ENCODE results near the gene FAM13A. TPM values are rescaled to one million over a fixed set of nuclear protein-coding genes. Genes with fewer than 3 reads are reported as not detected.
"Not testable (repeated sequence)": the region's sequence is repeated elsewhere in the genome, so short reads cannot be mapped to it uniquely, and the experiment has no call there.

FAM13A gene
- total RNA-seq, 1 donor from 2014 or later, result 13.2 TPM

- H3K4me3 ChIP-seq, result no peak overlapping the region
- peaks cover 4 to 23% of the 10 kb centered on the region in 2 donors for H3K9me3 ChIP-seq
- no peaks in the 10 kb centered on the region for H3K27me3 ChIP-seq
- no peak for TF ChIP-seq CTCF (IDR thresholded peaks at IDR 0.05)
- no peak for DNase-seq (ENCODE audit: low spot score in 2 of 2)
- no peaks in the 10 kb centered on the region for H3K36me3 ChIP-seq
- intact Hi-C loops (cut with DNase I), result no loop called here
- no peak overlapping the region for H3K27ac ChIP-seq
- no peaks in the 10 kb centered on the region for H3K4me1 ChIP-seq
Measured at GRCh38 chr4:88897752-88898151, 159.2 kb downstream of the FAM13A start.

- no peaks in the 10 kb centered on the region for H3K36me3 ChIP-seq
- no peak overlapping the region for H3K4me3 ChIP-seq
- DNase-seq (ENCODE audit: low spot score in 2 of 2), result no peak
- intact Hi-C loops (cut with DNase I), result no loop called here
- TF ChIP-seq CTCF (IDR thresholded peaks at IDR 0.05), result no peak
- no peaks in the 10 kb centered on the region for H3K4me1 ChIP-seq
- peaks cover 4 to 20% of the 10 kb centered on the region in 2 donors for H3K9me3 ChIP-seq
- no peak overlapping the region for H3K27ac ChIP-seq
- H3K27me3 ChIP-seq, result no peaks in the 10 kb centered on the region
Measured at GRCh38 chr4:88897180-88897579, 159.8 kb downstream of the FAM13A start.

- Histone ChIP-seq H3K4me1 (no peaks in the 10 kb centered on the region), H3K27ac (no peak overlapping the region), H3K9me3 (no peaks in the 10 kb centered on the region), H3K4me3 (no peak overlapping the region), H3K27me3 (no peaks in the 10 kb centered on the region), H3K36me3 (no peaks in the 10 kb centered on the region)
- TF ChIP-seq CTCF (IDR thresholded peaks at IDR 0.05), result no peak
- intact Hi-C loops (cut with DNase I), result no loop called here
- DNase-seq (ENCODE audit: low spot score in 2 of 2), result no peak
Measured at GRCh38 chr4:88893961-88894360, 163.0 kb downstream of the FAM13A start.

GRCh38 chr4:88892646-88893045, 164.3 kb downstream of the FAM13A start:
- intact Hi-C loops (cut with DNase I), result no loop called here

GRCh38 chr4:88891636-88892035, 165.3 kb downstream of the FAM13A start:
- DNase-seq (ENCODE audit: low spot score in 2 of 2), result no peak
- no peaks in the 10 kb centered on the region for H3K27me3 ChIP-seq
- intact Hi-C loops (cut with DNase I), result no loop called here
- no peaks in the 10 kb centered on the region for H3K9me3 ChIP-seq
- H3K4me3 ChIP-seq, result no peak overlapping the region
- no peak overlapping the region for H3K27ac ChIP-seq
- no peaks in the 10 kb centered on the region for H3K4me1 ChIP-seq
- no peaks in the 10 kb centered on the region for H3K36me3 ChIP-seq
- TF ChIP-seq CTCF (IDR thresholded peaks at IDR 0.05), result no peak

More at GRCh38 chr4:88892646-88893045, 164.3 kb downstream of the FAM13A start:
- Histone ChIP-seq H3K27me3 (no peaks in the 10 kb centered on the region), H3K27ac (no peak overlapping the region), H3K4me1 (no peaks in the 10 kb centered on the region), H3K9me3 (no peaks in the 10 kb centered on the region), H3K36me3 (no peaks in the 10 kb centered on the region), H3K4me3 (no peak overlapping the region)
- no peak for DNase-seq (ENCODE audit: low spot score in 2 of 2)
- no peak for TF ChIP-seq CTCF (IDR thresholded peaks at IDR 0.05)

GRCh38 chr4:88887409-88887808, 169.6 kb downstream of the FAM13A start:
- H3K9me3 ChIP-seq; intact Hi-C loops (cut with DNase I); H3K27ac ChIP-seq; DNase-seq (ENCODE audit: low spot score in 2 of 2); H3K27me3 ChIP-seq; H3K4me1 ChIP-seq; H3K4me3 ChIP-seq; H3K36me3 ChIP-seq: not testable (repeated sequence)

Measured in ascending aorta (tissue), 2 donors.